Vagina (tissue), 2 donors: Measurements from ENCODE around the gene CSF1R.

Source experiments
- POLR2AphosphoS5 ChIP-seq, 2 donors: sonication (generic); formaldehyde crosslinking; IDR thresholded peaks; one replicate each; pipeline ENCODE4 v1.9.0; 2017; ENCODE audit warnings: antibody characterized with exemption in 2 of 2, mild to moderate bottlenecking in 2 of 2, low read depth in 1 of 2; ENCODE audit not compliant: insufficient read depth in 1 of 2
- TF ChIP-seq, protein P1 (sequence below), 3 experiments: fragments of 450-650 bp in 2 of 3; fragments of 200-600 bp in 1 of 3; sonication (generic) in 1 of 3; IDR thresholded peaks; one replicate each; pipeline ENCODE4 v1.5.1; 2017 to 2019; ENCODE audit warnings: antibody characterized with exemption in 3 of 3, mild to moderate bottlenecking in 2 of 3, moderate library complexity in 2 of 3

DNA sequence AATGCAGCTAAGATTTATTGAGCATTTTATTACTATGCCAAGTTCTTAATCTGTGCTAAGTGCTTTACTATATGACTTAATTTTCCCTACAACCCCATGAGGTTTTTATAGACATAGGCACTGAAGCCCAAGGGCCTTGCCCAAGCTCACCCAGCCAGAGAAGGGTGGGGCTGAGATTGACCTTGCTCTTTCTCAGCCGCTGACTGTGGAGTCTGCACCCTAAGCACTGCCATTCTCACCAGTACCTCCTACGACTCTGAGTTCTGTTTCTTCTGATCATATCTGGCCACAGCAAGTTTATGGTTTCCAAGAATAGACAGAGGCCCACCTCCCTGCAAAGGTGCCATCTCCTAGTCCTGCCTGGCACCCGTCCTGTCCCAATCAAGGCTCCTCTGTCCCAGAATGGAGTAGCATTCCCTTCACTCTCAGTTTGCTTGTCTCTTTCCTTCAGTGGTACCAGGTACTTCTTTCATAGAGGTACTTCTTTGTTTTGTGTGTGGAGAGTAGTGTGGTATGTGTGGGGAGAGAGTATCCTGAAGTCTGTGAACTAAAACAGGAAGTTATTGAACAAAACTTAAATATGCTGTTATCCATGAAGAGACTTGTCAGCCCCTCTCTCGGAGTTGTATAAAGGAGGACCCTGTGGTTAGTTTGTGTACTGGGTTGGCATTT is 42.6 kb downstream of the CSF1R start:
- no peak for TF ChIP-seq POLR2AphosphoS5 (IDR thresholded peaks at IDR 0.05; ENCODE audit: insufficient read depth in 1 of 2, low read depth in 1 of 2)
- TF ChIP-seq, protein P1, sequence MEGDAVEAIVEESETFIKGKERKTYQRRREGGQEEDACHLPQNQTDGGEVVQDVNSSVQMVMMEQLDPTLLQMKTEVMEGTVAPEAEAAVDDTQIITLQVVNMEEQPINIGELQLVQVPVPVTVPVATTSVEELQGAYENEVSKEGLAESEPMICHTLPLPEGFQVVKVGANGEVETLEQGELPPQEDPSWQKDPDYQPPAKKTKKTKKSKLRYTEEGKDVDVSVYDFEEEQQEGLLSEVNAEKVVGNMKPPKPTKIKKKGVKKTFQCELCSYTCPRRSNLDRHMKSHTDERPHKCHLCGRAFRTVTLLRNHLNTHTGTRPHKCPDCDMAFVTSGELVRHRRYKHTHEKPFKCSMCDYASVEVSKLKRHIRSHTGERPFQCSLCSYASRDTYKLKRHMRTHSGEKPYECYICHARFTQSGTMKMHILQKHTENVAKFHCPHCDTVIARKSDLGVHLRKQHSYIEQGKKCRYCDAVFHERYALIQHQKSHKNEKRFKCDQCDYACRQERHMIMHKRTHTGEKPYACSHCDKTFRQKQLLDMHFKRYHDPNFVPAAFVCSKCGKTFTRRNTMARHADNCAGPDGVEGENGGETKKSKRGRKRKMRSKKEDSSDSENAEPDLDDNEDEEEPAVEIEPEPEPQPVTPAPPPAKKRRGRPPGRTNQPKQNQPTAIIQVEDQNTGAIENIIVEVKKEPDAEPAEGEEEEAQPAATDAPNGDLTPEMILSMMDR (IDR thresholded peaks at IDR 0.05), result no peak
